ENCODE results near the gene ATP1B3. TPM values are rescaled to one million over a fixed set of nuclear protein-coding genes. Genes with fewer than 3 reads are reported as not detected.
"Not testable (repeated sequence)": the region's sequence is repeated elsewhere in the genome, so short reads cannot be mapped to it uniquely, and the experiment has no call there.

ATP1B3 gene
- 104 and 115 TPM in 2 replicates for total RNA-seq

GRCh38 chr3:141876381-141876890, at the start of gene ATP1B3:
Gene ATP1B3 (plus strand): TSS chr3:141876643. CDS start chr3:141876802, 159 bp downstream.
- intact Hi-C loops (cut with micrococcal nuclease), result loop anchor here (1.0 to 5.0 kb wide), 13 partner anchors 80 to 1971 kb away; partner anchors contain the start of genes ATR, GK5, PXYLP1 and RASA2

GRCh38 chr3:141828487-141828886, 48.0 kb upstream of the ATP1B3 start:
- intact Hi-C loops (cut with micrococcal nuclease), result no loop called here

GRCh38 chr3:141828890-141829289, 47.6 kb upstream of the ATP1B3 start:
- intact Hi-C loops (cut with micrococcal nuclease), result no loop called here

GRCh38 chr3:141830508-141830907, 45.9 kb upstream of the ATP1B3 start:
- intact Hi-C loops (cut with micrococcal nuclease), result no loop called here

GRCh38 chr3:141834292-141834691, 42.2 kb upstream of the ATP1B3 start:
- intact Hi-C loops (cut with micrococcal nuclease), result no loop called here

- intact Hi-C loops (cut with micrococcal nuclease), result no loop called here
Observed at GRCh38 chr3:141835557-141836229, 40.8 kb upstream of the ATP1B3 start.

- intact Hi-C loops (cut with micrococcal nuclease), result no loop called here
Observed at GRCh38 chr3:141839389-141839788, 37.1 kb upstream of the ATP1B3 start.

GRCh38 chr3:141840737-141841544, 35.5 kb upstream of the ATP1B3 start:
- intact Hi-C loops (cut with micrococcal nuclease), result no loop called here

- intact Hi-C loops (cut with micrococcal nuclease), result no loop called here
Observed at GRCh38 chr3:141844108-141844507, 32.3 kb upstream of the ATP1B3 start.

- intact Hi-C loops (cut with micrococcal nuclease), result loop anchor here (1.0 kb wide), 2 partner anchors 107 to 269 kb away; partner anchors contain the start of gene RNF7
Observed at GRCh38 chr3:141844812-141845211, 31.6 kb upstream of the ATP1B3 start.

- intact Hi-C loops (cut with micrococcal nuclease), result loop anchor here (1.0 kb wide), 2 partner anchors 107 to 269 kb away; partner anchors contain the start of gene RNF7
Observed at GRCh38 chr3:141845407-141846049, 30.9 kb upstream of the ATP1B3 start.

GRCh38 chr3:141846050-141846433, 30.4 kb upstream of the ATP1B3 start:
- intact Hi-C loops (cut with micrococcal nuclease), result no loop called here

- intact Hi-C loops (cut with micrococcal nuclease), result not testable (repeated sequence)
Observed at GRCh38 chr3:141848159-141848748, 28.2 kb upstream of the ATP1B3 start.

- intact Hi-C loops (cut with micrococcal nuclease), result no loop called here
Observed at GRCh38 chr3:141849056-141849815, 27.2 kb upstream of the ATP1B3 start.

- intact Hi-C loops (cut with micrococcal nuclease), result no loop called here
Observed at GRCh38 chr3:141851411-141851810, 25.0 kb upstream of the ATP1B3 start.

GRCh38 chr3:141853081-141853601, 23.3 kb upstream of the ATP1B3 start:
- intact Hi-C loops (cut with micrococcal nuclease), result no loop called here

- intact Hi-C loops (cut with micrococcal nuclease), result no loop called here
Observed at GRCh38 chr3:141853629-141854168, 22.7 kb upstream of the ATP1B3 start.

- intact Hi-C loops (cut with micrococcal nuclease), result no loop called here
Observed at GRCh38 chr3:141854599-141854998, 21.8 kb upstream of the ATP1B3 start.

- intact Hi-C loops (cut with micrococcal nuclease), result no loop called here
Observed at GRCh38 chr3:141858312-141858711, 18.1 kb upstream of the ATP1B3 start.

- intact Hi-C loops (cut with micrococcal nuclease), result no loop called here
Observed at GRCh38 chr3:141859651-141860050, 16.8 kb upstream of the ATP1B3 start.
